Measurements from ENCODE around the gene TBC1D2. TPM values are rescaled to one million over a fixed set of nuclear protein-coding genes. Genes with fewer than 3 reads are reported as not detected.

TBC1D2 gene
- total and polyA plus RNA-seq, 5 donors: 1.6 to 3.5 (median 3.0) TPM

- Histone ChIP-seq H3K4me1 (ENCODE audit: control insufficient read depth, insufficient read depth, low read length) (no peaks in the 10 kb centered on the region), H3K27ac (ENCODE audit: low read length) (no peak overlapping the region), H3K27me3 (ENCODE audit: control insufficient read depth, insufficient read depth) (no peaks in the 10 kb centered on the region), H3K4me3 (ENCODE audit: low read length) (no peak overlapping the region), H3K9me3 (ENCODE audit: control insufficient read depth, low read length) (no peaks in the 10 kb centered on the region)
- intact Hi-C loops (cut with DNase I): no loop called here
- 96% methylated on average over 12 of the region's 12 CpGs for WGBS
- peak in 1 of 2 donors; percentile 21 for ATAC-seq
- no peak for DNase-seq
Observed at GRCh38 chr9:98162613-98163012, 92.8 kb downstream of the TBC1D2 start.

- Histone ChIP-seq H3K27me3 (ENCODE audit: control insufficient read depth, insufficient read depth) (no peaks in the 10 kb centered on the region), H3K4me1 (ENCODE audit: control insufficient read depth, insufficient read depth, low read length) (no peaks in the 10 kb centered on the region), H3K27ac (ENCODE audit: low read length) (no peak overlapping the region), H3K9me3 (ENCODE audit: control insufficient read depth, low read length) (no peaks in the 10 kb centered on the region), H3K4me3 (ENCODE audit: low read length) (no peak overlapping the region)
- 84% methylated on average over 4 of the region's 4 CpGs for WGBS
- no peak for DNase-seq
- no peak for ATAC-seq
- intact Hi-C loops (cut with DNase I): no loop called here
Observed at GRCh38 chr9:98161851-98162250, 93.6 kb downstream of the TBC1D2 start.

GRCh38 chr9:98159790-98160189, 95.7 kb downstream of the TBC1D2 start:
- no peaks in the 10 kb centered on the region for H3K4me1 ChIP-seq (ENCODE audit: control insufficient read depth, insufficient read depth, low read length)
- H3K27me3 ChIP-seq (ENCODE audit: control insufficient read depth, insufficient read depth): no peaks in the 10 kb centered on the region
- intact Hi-C loops (cut with DNase I): no loop called here
- WGBS: 54% methylated on average over 6 of the region's 6 CpGs
- no peak for ATAC-seq
- no peaks in the 10 kb centered on the region for H3K9me3 ChIP-seq (ENCODE audit: control insufficient read depth, low read length)
- H3K27ac ChIP-seq (ENCODE audit: low read length): no peak overlapping the region
- DNase-seq: no peak
- no peak overlapping the region for H3K4me3 ChIP-seq (ENCODE audit: low read length)

GRCh38 chr9:98159301-98159700, 96.1 kb downstream of the TBC1D2 start:
- no peaks in the 10 kb centered on the region for H3K4me1 ChIP-seq (ENCODE audit: control insufficient read depth, insufficient read depth, low read length)
- intact Hi-C loops (cut with DNase I): no loop called here
- H3K27me3 ChIP-seq (ENCODE audit: control insufficient read depth, insufficient read depth): no peaks in the 10 kb centered on the region
- no peak for DNase-seq
- WGBS: 93% methylated on average over 5 of the region's 5 CpGs
- H3K9me3 ChIP-seq (ENCODE audit: control insufficient read depth, low read length): no peaks in the 10 kb centered on the region
- ATAC-seq: no peak
- H3K4me3 ChIP-seq (ENCODE audit: low read length): no peak overlapping the region
- no peak overlapping the region for H3K27ac ChIP-seq (ENCODE audit: low read length)

- WGBS: 72% methylated on average over 4 of the region's 4 CpGs
- intact Hi-C loops (cut with DNase I): no loop called here
- ATAC-seq (peak in 1 of 2 donors; percentile 26), DNase-seq (no peak)
- Histone ChIP-seq H3K27ac (ENCODE audit: low read length) (no peak overlapping the region), H3K4me3 (ENCODE audit: low read length) (no peak overlapping the region), H3K4me1 (ENCODE audit: control insufficient read depth, insufficient read depth, low read length) (no peaks in the 10 kb centered on the region), H3K9me3 (ENCODE audit: control insufficient read depth, low read length) (no peaks in the 10 kb centered on the region), H3K27me3 (ENCODE audit: control insufficient read depth, insufficient read depth) (no peaks in the 10 kb centered on the region)
Observed at GRCh38 chr9:98158071-98158831, 97.2 kb downstream of the TBC1D2 start.

GRCh38 chr9:98157372-98157771, 98.1 kb downstream of the TBC1D2 start:
- DNase-seq (no peak), ATAC-seq (no peak)
- Histone ChIP-seq H3K27ac (ENCODE audit: low read length) (no peak overlapping the region), H3K4me3 (ENCODE audit: low read length) (no peak overlapping the region), H3K9me3 (ENCODE audit: control insufficient read depth, low read length) (no peaks in the 10 kb centered on the region), H3K4me1 (ENCODE audit: control insufficient read depth, insufficient read depth, low read length) (no peaks in the 10 kb centered on the region), H3K27me3 (ENCODE audit: control insufficient read depth, insufficient read depth) (no peaks in the 10 kb centered on the region)
- WGBS: 93% methylated on average over 10 of the region's 10 CpGs
- intact Hi-C loops (cut with DNase I): no loop called here

GRCh38 chr9:98154678-98155077, 100.8 kb downstream of the TBC1D2 start:
- DNase-seq: no peak
- Histone ChIP-seq H3K4me1 (ENCODE audit: control insufficient read depth, insufficient read depth, low read length) (no peaks in the 10 kb centered on the region), H3K27ac (ENCODE audit: low read length) (no peak overlapping the region), H3K27me3 (ENCODE audit: control insufficient read depth, insufficient read depth) (no peaks in the 10 kb centered on the region), H3K9me3 (ENCODE audit: control insufficient read depth, low read length) (no peaks in the 10 kb centered on the region), H3K4me3 (ENCODE audit: low read length) (no peak overlapping the region)
- WGBS: 88% methylated on average over 2 of the region's 2 CpGs
- no peak for ATAC-seq
- intact Hi-C loops (cut with DNase I): no loop called here

GRCh38 chr9:98152526-98152925, 102.9 kb downstream of the TBC1D2 start:
- no peak for ATAC-seq
- Histone ChIP-seq H3K9me3 (ENCODE audit: control insufficient read depth, low read length) (no peaks in the 10 kb centered on the region), H3K27ac (ENCODE audit: low read length) (no peak overlapping the region), H3K4me1 (ENCODE audit: control insufficient read depth, insufficient read depth, low read length) (no peaks in the 10 kb centered on the region), H3K4me3 (ENCODE audit: low read length) (no peak overlapping the region), H3K27me3 (ENCODE audit: control insufficient read depth, insufficient read depth) (no peaks in the 10 kb centered on the region)
- intact Hi-C loops (cut with DNase I): no loop called here
- DNase-seq: no peak

- DNase-seq: no peak
- WGBS: 73% methylated on average over 3 of the region's 3 CpGs
- Histone ChIP-seq H3K9me3 (ENCODE audit: control insufficient read depth, low read length) (no peaks in the 10 kb centered on the region), H3K27ac (ENCODE audit: low read length) (no peak overlapping the region), H3K4me1 (ENCODE audit: control insufficient read depth, insufficient read depth, low read length) (no peaks in the 10 kb centered on the region), H3K27me3 (ENCODE audit: control insufficient read depth, insufficient read depth) (no peaks in the 10 kb centered on the region), H3K4me3 (ENCODE audit: low read length) (no peak overlapping the region)
- peak in 1 of 2 donors; percentile 50 for ATAC-seq
- intact Hi-C loops (cut with DNase I): no loop called here
Observed at GRCh38 chr9:98150721-98151120, 104.7 kb downstream of the TBC1D2 start.

GRCh38 chr9:98150164-98150563, 105.3 kb downstream of the TBC1D2 start:
- 75% methylated on average over 7 of the region's 7 CpGs for WGBS
- H3K27ac ChIP-seq (ENCODE audit: low read length): no peak overlapping the region
- no peaks in the 10 kb centered on the region for H3K9me3 ChIP-seq (ENCODE audit: control insufficient read depth, low read length)
- no peaks in the 10 kb centered on the region for H3K27me3 ChIP-seq (ENCODE audit: control insufficient read depth, insufficient read depth)
- intact Hi-C loops (cut with DNase I): no loop called here
- DNase-seq (no peak), ATAC-seq (no peak)
- no peaks in the 10 kb centered on the region for H3K4me1 ChIP-seq (ENCODE audit: control insufficient read depth, insufficient read depth, low read length)
- no peak overlapping the region for H3K4me3 ChIP-seq (ENCODE audit: low read length)

GRCh38 chr9:98149422-98149821, 106.0 kb downstream of the TBC1D2 start:
- no peaks in the 10 kb centered on the region for H3K9me3 ChIP-seq (ENCODE audit: control insufficient read depth, low read length)
- no peak overlapping the region for H3K27ac ChIP-seq (ENCODE audit: low read length)
- H3K4me3 ChIP-seq (ENCODE audit: low read length): no peak overlapping the region
- WGBS: 57% methylated on average over 3 of the region's 3 CpGs
- ATAC-seq (no peak), DNase-seq (no peak)
- intact Hi-C loops (cut with DNase I): no loop called here
- no peaks in the 10 kb centered on the region for H3K4me1 ChIP-seq (ENCODE audit: control insufficient read depth, insufficient read depth, low read length)
- no peaks in the 10 kb centered on the region for H3K27me3 ChIP-seq (ENCODE audit: control insufficient read depth, insufficient read depth)

Measured in right cardiac atrium (tissue), 5 donors.